Measurements from ENCODE around the gene TCF7. TPM values are rescaled to one million over a fixed set of nuclear protein-coding genes. Genes with fewer than 3 reads are reported as not detected.

The TCF7 gene
- total and polyA plus RNA-seq, 2 of the 13 experiments (the other 11 are each of a cell fraction or from before 2014, with no cell fraction given), result 6.3 to 6.8 TPM

DNA sequence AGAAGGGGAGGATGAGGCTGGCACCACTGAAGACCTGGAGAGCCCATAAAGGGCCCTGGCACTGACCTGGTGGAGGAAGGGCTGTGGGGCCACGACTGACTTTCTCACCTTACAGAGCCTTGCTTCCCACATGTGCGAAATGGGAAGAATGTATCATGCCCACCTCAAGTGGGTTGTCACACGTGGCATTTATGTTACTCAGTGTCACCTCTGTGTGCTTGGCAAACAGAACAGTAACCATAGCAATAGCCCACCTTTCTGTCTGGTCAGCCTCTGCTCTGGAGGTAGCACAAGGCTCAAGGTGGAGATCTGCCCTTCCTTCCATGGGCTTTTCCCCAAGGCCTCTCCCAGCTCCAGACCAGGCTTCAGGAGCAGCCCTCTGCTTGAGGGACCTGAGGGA is 16.7 kb downstream of the TCF7 start:
- H3K9ac ChIP-seq (ENCODE audit: insufficient read depth, low read depth, low read length), result no peak overlapping the region
- H3K79me2 ChIP-seq (ENCODE audit: insufficient read depth, low read length), result no peaks in the 10 kb centered on the region
- TF ChIP-seq ZNF253 (CRISPR knock-in tag; IDR thresholded peaks at IDR 0.05; ENCODE audit: borderline replicate concordance), result no peak
- TF ChIP-seq ZNF776 (CRISPR knock-in tag; IDR thresholded peaks at IDR 0.05), result no peak
- TF ChIP-seq CCAR2 (optimal IDR thresholded peaks at IDR 0.05; ENCODE audit: low read depth, low read length), result no peak
- no peak for TF ChIP-seq ZFP36L1 (CRISPR knock-in tag; IDR thresholded peaks at IDR 0.05)
- no peak for TF ChIP-seq ZNF251 (CRISPR knock-in tag; IDR thresholded peaks at IDR 0.05)
- TF ChIP-seq NFKB2 (CRISPR knock-in tag; IDR thresholded peaks at IDR 0.05; ENCODE audit: borderline replicate concordance), result no peak
- no peak for TF ChIP-seq ZMYM2 (CRISPR knock-in tag; IDR thresholded peaks at IDR 0.05)
- no peak for TF ChIP-seq HCFC1 (IDR thresholded peaks at IDR 0.05; ENCODE audit: low read depth, low read length)
- no peak for TF ChIP-seq HES4 (CRISPR knock-in tag; IDR thresholded peaks at IDR 0.05; ENCODE audit: borderline replicate concordance)
- no peak for TF ChIP-seq ZNF746 (CRISPR knock-in tag; IDR thresholded peaks at IDR 0.05)
- no peak for TF ChIP-seq SMAD3 (CRISPR knock-in tag; IDR thresholded peaks at IDR 0.05)
- TF ChIP-seq PCBP1 (IDR thresholded peaks at IDR 0.05; ENCODE audit: borderline replicate concordance, low read depth, low read length), result no peak
- no peak for TF ChIP-seq ZFAT (CRISPR knock-in tag; conservative IDR thresholded peaks at IDR 0.05)
- TF ChIP-seq, protein P1, sequence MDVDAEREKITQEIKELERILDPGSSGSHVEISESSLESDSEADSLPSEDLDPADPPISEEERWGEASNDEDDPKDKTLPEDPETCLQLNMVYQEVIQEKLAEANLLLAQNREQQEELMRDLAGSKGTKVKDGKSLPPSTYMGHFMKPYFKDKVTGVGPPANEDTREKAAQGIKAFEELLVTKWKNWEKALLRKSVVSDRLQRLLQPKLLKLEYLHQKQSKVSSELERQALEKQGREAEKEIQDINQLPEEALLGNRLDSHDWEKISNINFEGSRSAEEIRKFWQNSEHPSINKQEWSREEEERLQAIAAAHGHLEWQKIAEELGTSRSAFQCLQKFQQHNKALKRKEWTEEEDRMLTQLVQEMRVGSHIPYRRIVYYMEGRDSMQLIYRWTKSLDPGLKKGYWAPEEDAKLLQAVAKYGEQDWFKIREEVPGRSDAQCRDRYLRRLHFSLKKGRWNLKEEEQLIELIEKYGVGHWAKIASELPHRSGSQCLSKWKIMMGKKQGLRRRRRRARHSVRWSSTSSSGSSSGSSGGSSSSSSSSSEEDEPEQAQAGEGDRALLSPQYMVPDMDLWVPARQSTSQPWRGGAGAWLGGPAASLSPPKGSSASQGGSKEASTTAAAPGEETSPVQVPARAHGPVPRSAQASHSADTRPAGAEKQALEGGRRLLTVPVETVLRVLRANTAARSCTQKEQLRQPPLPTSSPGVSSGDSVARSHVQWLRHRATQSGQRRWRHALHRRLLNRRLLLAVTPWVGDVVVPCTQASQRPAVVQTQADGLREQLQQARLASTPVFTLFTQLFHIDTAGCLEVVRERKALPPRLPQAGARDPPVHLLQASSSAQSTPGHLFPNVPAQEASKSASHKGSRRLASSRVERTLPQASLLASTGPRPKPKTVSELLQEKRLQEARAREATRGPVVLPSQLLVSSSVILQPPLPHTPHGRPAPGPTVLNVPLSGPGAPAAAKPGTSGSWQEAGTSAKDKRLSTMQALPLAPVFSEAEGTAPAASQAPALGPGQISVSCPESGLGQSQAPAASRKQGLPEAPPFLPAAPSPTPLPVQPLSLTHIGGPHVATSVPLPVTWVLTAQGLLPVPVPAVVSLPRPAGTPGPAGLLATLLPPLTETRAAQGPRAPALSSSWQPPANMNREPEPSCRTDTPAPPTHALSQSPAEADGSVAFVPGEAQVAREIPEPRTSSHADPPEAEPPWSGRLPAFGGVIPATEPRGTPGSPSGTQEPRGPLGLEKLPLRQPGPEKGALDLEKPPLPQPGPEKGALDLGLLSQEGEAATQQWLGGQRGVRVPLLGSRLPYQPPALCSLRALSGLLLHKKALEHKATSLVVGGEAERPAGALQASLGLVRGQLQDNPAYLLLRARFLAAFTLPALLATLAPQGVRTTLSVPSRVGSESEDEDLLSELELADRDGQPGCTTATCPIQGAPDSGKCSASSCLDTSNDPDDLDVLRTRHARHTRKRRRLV (CRISPR knock-in tag; IDR thresholded peaks at IDR 0.05), result no peak
- TF ChIP-seq, protein P2, sequence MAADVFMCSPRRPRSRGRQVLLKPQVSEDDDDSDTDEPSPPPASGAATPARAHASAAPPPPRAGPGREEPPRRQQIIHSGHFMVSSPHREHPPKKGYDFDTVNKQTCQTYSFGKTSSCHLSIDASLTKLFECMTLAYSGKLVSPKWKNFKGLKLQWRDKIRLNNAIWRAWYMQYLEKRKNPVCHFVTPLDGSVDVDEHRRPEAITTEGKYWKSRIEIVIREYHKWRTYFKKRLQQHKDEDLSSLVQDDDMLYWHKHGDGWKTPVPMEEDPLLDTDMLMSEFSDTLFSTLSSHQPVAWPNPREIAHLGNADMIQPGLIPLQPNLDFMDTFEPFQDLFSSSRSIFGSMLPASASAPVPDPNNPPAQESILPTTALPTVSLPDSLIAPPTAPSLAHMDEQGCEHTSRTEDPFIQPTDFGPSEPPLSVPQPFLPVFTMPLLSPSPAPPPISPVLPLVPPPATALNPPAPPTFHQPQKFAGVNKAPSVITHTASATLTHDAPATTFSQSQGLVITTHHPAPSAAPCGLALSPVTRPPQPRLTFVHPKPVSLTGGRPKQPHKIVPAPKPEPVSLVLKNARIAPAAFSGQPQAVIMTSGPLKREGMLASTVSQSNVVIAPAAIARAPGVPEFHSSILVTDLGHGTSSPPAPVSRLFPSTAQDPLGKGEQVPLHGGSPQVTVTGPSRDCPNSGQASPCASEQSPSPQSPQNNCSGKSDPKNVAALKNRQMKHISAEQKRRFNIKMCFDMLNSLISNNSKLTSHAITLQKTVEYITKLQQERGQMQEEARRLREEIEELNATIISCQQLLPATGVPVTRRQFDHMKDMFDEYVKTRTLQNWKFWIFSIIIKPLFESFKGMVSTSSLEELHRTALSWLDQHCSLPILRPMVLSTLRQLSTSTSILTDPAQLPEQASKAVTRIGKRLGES (CRISPR knock-in tag; IDR thresholded peaks at IDR 0.05; ENCODE audit: borderline replicate concordance), result no peak
- no peak for TF ChIP-seq KLF15 (CRISPR knock-in tag; IDR thresholded peaks at IDR 0.05; ENCODE audit: borderline replicate concordance)
- no peak for TF ChIP-seq PLRG1 (conservative IDR thresholded peaks at IDR 0.05)
- no peak for TF ChIP-seq HOXA7 (CRISPR knock-in tag; IDR thresholded peaks at IDR 0.05)
- DNase-seq (ENCODE audit: low spot score) (no peak), ATAC-seq (no peak), FAIRE-seq (no peak)
- CTCF ChIA-PET (ENCODE audit: low intra/inter-chr PET ratio, low total read pairs), result no interaction called here
- H3K9me3 ChIP-seq (ENCODE audit: low read length), result no peaks in the 10 kb centered on the region
- H3K4me1 ChIP-seq (ENCODE audit: insufficient read depth, low read length), result no peaks in the 10 kb centered on the region
- H3K4me2 ChIP-seq (ENCODE audit: low read depth, low read length), result no peak overlapping the region
- intact Hi-C loops (cut with micrococcal nuclease; ENCODE audit: unreplicated experiment) (no loop called here), in situ Hi-C loops (cut with HindIII; ENCODE audit: extremely low pct_ligation_motif_present, low pct_unique_long_range_greater_than_20kb) (no loop called here)
- no TSS peak for BruUV-seq (replicated peaks)
- peaks cover 6 to 37% of the 10 kb centered on the region in 2 experiments; a peak in 4 of 5 replicates for H3K36me3 ChIP-seq (replicated peaks in 1 of 2; ENCODE audit: control insufficient read depth in 1 of 2, insufficient read depth in 2 of 2, low read length in 2 of 2)
- no peaks in the 10 kb centered on the region for H4K20me1 ChIP-seq (ENCODE audit: insufficient read depth, low read length)
- POLR2A ChIA-PET, result no interaction called here
- H3K4me3 ChIP-seq (replicated peaks in 1 of 3; ENCODE audit: insufficient read depth in 1 of 3, low read depth in 2 of 3, low read length in 3 of 3), result no peak overlapping the region
- 94% methylated on average over 3 of the region's 3 CpGs for WGBS (ENCODE audit: low lambda C conversion rate)
- no peaks in the 10 kb centered on the region for H3K27me3 ChIP-seq (ENCODE audit: control insufficient read depth in 1 of 2, insufficient read depth in 2 of 2, low read length in 2 of 2)
- H3K27ac ChIP-seq (ENCODE audit: extremely low read length, insufficient read depth, low read length), result no peak overlapping the region
- no peak overlapping the region for H2AFZ ChIP-seq (ENCODE audit: low read length)

Data from HepG2 (cell line).